Activated naive CD4-positive, alpha-beta T cell (primary cell): Measurements from ENCODE around the gene GJA1.
"Not testable (repeated sequence)": the region's sequence is repeated elsewhere in the genome, so short reads cannot be mapped to it uniquely, and the experiment has no call there.

Experiments
- DNase-seq, 4 experiments: peaks; one replicate each; lab custom pipeline; 2025; lab: John Stamatoyannopoulos, UW

The GJA1 gene

GRCh38 chr6:121435444-121436069 lies at the start of gene GJA1:
Gene GJA1 (plus strand): TSS chr6:121435646. CDS start chr6:121446848, 11,202 bp downstream.
- no peak for DNase-seq

- DNase-seq = not testable (repeated sequence)
Measured at GRCh38 chr6:121386551-121386950, 48.9 kb upstream of the GJA1 start.

GRCh38 chr6:121389419-121389818 lies 46.0 kb upstream of the GJA1 start:
- DNase-seq = no peak

- DNase-seq = no peak
Measured at GRCh38 chr6:121393731-121394505, 41.5 kb upstream of the GJA1 start.

- no peak for DNase-seq
Measured at GRCh38 chr6:121395736-121396135, 39.7 kb upstream of the GJA1 start.

GRCh38 chr6:121397188-121397587 lies 38.3 kb upstream of the GJA1 start:
- not testable (repeated sequence) for DNase-seq

GRCh38 chr6:121398127-121398526 lies 37.3 kb upstream of the GJA1 start:
- DNase-seq = no peak

GRCh38 chr6:121399966-121400365 lies 35.5 kb upstream of the GJA1 start:
- DNase-seq = no peak

- DNase-seq = no peak
Measured at GRCh38 chr6:121403964-121404363, 31.5 kb upstream of the GJA1 start.

GRCh38 chr6:121405306-121405705 lies 30.1 kb upstream of the GJA1 start:
- no peak for DNase-seq

GRCh38 chr6:121408321-121408720 lies 27.1 kb upstream of the GJA1 start:
- DNase-seq = no peak

GRCh38 chr6:121413879-121414278 lies 21.6 kb upstream of the GJA1 start:
- no peak for DNase-seq

GRCh38 chr6:121418346-121418745 lies 17.1 kb upstream of the GJA1 start:
- no peak for DNase-seq

- no peak for DNase-seq
Measured at GRCh38 chr6:121426686-121427085, 8.8 kb upstream of the GJA1 start.

- no peak for DNase-seq
Measured at GRCh38 chr6:121428872-121429756, 6.3 kb upstream of the GJA1 start.

GRCh38 chr6:121430514-121431460 lies 4.7 kb upstream of the GJA1 start:
- no peak for DNase-seq

- DNase-seq = not testable (repeated sequence)
Measured at GRCh38 chr6:121431776-121432175, 3.7 kb upstream of the GJA1 start.

- DNase-seq = no peak
Measured at GRCh38 chr6:121434037-121434770, 1.2 kb upstream of the GJA1 start.

GRCh38 chr6:121436274-121436857 lies 920 bp downstream of the GJA1 start:
- DNase-seq = no peak
